Gastrocnemius medialis (tissue), 4 donors: ENCODE measurements around the gene NHLRC4. TPM values are rescaled to one million over a fixed set of nuclear protein-coding genes. Genes with fewer than 3 reads are reported as not detected.

Experiments used
- ATAC-seq, 2 donors: fragments of 150-250 bp; one replicate each; pipeline ENCODE4 v1.9.1; 2016
- DNase-seq, 2 donors: peaks; one replicate each; pipeline ENCODE4 v3.0.0-alpha.2; 2019
- H3K27ac ChIP-seq, 4 donors: fragments of 200-600 bp; sonication (generic); 1 replicate in 1 of 4; 2 replicates in 3 of 4; pipeline ENCODE4 v1.5.1; 2016 to 2018; ENCODE audit warnings: mild to moderate bottlenecking in 2 of 4, moderate library complexity in 1 of 4
- H3K27me3 ChIP-seq, 3 donors: fragments of 200-600 bp; sonication (generic) in 2 of 3; 1 replicate in 1 of 3; 2 replicates in 2 of 3; pipeline versions ENCODE4 v1.5.1 to v1.6.0; 2016 to 2019; ENCODE audit warnings: mild to moderate bottlenecking in 1 of 3, moderate library complexity in 1 of 3
- H3K36me3 ChIP-seq, 2 donors: fragments of 200-600 bp; sonication (generic) in 1 of 2; one replicate each; pipeline ENCODE4 v1.5.1; 2017 to 2018
- H3K4me1 ChIP-seq, 2 donors: fragments of 200-600 bp; sonication (generic) in 1 of 2; one replicate each; pipeline ENCODE4 v1.5.1; 2016 to 2017; ENCODE audit warnings: mild to moderate bottlenecking in 2 of 2
- H3K4me3 ChIP-seq, 4 donors: fragments of 200-600 bp; sonication (generic) in 3 of 4; 1 replicate in 1 of 4; 2 replicates in 3 of 4; pipeline ENCODE4 v1.5.1; 2016 to 2019; ENCODE audit warnings: mild to moderate bottlenecking in 2 of 4
- H3K9me3 ChIP-seq, 3 donors: fragments of 200-600 bp; sonication (generic) in 2 of 3; 1 replicate in 1 of 3; 2 replicates in 2 of 3; pipeline ENCODE4 v1.5.1; 2016 to 2019
- CTCF ChIP-seq, 5 experiments: fragments of 450-650 bp in 3 of 5; fragments of 200-600 bp in 2 of 5; sonication (generic) in 2 of 5; IDR thresholded peaks in 4 of 5; conservative IDR thresholded peaks in 1 of 5; 1 replicate in 4 of 5; 2 replicates in 1 of 5; pipeline ENCODE4 v1.5.1; 2016 to 2019; ENCODE audit warnings: antibody characterized with exemption in 5 of 5, mild to moderate bottlenecking in 3 of 5, moderate library complexity in 3 of 5
- POLR2A ChIP-seq, 2 donors: fragments of 450-650 bp; IDR thresholded peaks; one replicate each; pipeline ENCODE4 v1.6.1; 2017; ENCODE audit warnings: antibody characterized with exemption in 2 of 2, mild to moderate bottlenecking in 2 of 2, moderate library complexity in 2 of 2
- in situ Hi-C, 4 donors: fragments of 200-750 bp; cut with MboI; loops; one replicate each; pipeline versions ENCODE4 v1.15.0 to v1.8.0; 2017; ENCODE audit warnings: low sequenced_read_pairs in 4 of 4
- intact Hi-C: fragments of 100-400 bp; cut with DNase I; formaldehyde crosslinking; loops from one replicate; pipeline ENCODE4 v1.15.1; 2023; ENCODE audit warnings: low total_unique reads
- total RNA-seq, 4 donors: library from RNA; depleted of rRNA; stranded (reverse); fragments of >200 nt; gene quantifications; one replicate each; pipeline versions ENCODE4 v1.1.0 to v1.2.3, GENCODE V29; 2016

Gene NHLRC4
- total RNA-seq, 4 donors from 2014 or later: 0.42 to 0.56 (median 0.48) TPM

- H3K4me1 ChIP-seq: no peaks in the 10 kb centered on the region
- peaks cover 0 to 30% of the 10 kb centered on the region in 2 donors for H3K36me3 ChIP-seq
- H3K9me3 ChIP-seq: no peaks in the 10 kb centered on the region
- peaks cover 4 to 6% (median 6%) of the 10 kb centered on the region in 3 donors for H3K27me3 ChIP-seq
- DNase-seq (no peak), ATAC-seq (no peak)
- intact Hi-C loops: no loop called here
- in situ Hi-C loops: no loop called here
- H3K4me3 ChIP-seq: no peak overlapping the region
- TF ChIP-seq POLR2A (IDR thresholded peaks at IDR 0.05): no peak
- no peak for TF ChIP-seq CTCF (IDR thresholded peaks at IDR 0.05 in 4 of 5, conservative IDR thresholded peaks at IDR 0.05 in 1 of 5)
- no peak overlapping the region for H3K27ac ChIP-seq
Measured at GRCh38 chr16:553601-554296, 13.1 kb upstream of the NHLRC4 start.

DNA sequence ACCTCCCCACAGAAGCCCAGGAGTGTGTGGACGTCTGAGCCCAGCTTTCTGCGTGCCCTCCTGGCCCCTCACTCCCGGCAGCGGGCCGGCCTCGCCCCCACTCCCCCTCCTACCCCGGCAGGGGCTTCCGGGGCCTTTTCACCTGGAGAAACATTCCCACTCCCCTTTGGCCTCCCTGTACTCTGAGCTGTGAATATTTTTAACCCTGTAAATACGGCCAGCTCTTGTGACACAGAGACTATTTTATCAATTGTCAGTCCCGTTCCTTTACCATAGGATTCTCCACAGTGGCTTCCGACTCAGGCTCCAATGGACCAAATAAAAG, 12.5 kb upstream of the NHLRC4 start:
- no peak overlapping the region for H3K27ac ChIP-seq
- H3K36me3 ChIP-seq: peaks cover 0 to 28% of the 10 kb centered on the region in 2 donors
- no peak for TF ChIP-seq POLR2A (IDR thresholded peaks at IDR 0.05)
- no peak for TF ChIP-seq CTCF (IDR thresholded peaks at IDR 0.05 in 4 of 5, conservative IDR thresholded peaks at IDR 0.05 in 1 of 5)
- no peak for DNase-seq
- no peaks in the 10 kb centered on the region for H3K9me3 ChIP-seq
- H3K4me1 ChIP-seq: no peaks in the 10 kb centered on the region
- in situ Hi-C loops: no loop called here
- ATAC-seq: no peak
- no peak overlapping the region for H3K4me3 ChIP-seq
- intact Hi-C loops: no loop called here
- peaks cover 8 to 10% (median 9%) of the 10 kb centered on the region in 3 donors for H3K27me3 ChIP-seq

DNA sequence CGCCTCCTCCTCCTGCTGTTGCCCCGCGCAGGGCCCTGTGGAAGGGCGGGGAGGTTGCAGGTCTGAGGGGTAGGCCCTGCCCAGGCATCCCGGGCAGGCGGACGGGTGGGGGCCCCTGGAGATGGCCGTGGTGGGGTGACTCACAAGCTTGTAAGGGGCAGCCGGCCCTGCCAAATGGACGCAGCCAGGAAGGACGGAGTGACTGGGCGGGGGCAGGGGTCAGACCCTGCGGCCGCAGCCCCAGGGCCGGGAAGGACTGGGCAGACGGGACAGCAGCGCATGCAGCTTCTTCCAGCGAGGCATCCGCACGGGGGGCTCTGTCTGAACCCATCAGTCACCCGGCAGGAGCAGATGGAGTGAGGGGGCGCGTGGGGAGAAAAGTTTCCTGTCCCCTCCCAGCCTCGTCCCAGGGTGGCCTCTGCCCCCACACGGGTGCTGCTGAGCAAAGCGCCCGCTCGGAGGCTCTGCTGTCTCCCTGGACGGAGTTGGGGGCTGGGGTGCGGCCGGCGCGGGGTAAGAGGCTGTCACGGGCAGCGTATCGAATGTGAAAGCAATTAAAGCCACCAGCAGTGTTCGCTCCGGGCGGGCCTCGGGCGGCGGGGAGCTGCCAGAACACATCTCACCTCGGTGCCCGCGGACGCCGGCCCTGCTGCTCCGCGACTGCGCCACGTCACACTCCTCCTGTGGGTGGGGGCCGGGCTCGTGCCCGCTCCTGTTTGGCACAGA, 12.0 kb upstream of the NHLRC4 start:
- intact Hi-C loops: no loop called here
- TF ChIP-seq CTCF (IDR thresholded peaks at IDR 0.05 in 4 of 5, conservative IDR thresholded peaks at IDR 0.05 in 1 of 5) (no peak), POLR2A (IDR thresholded peaks at IDR 0.05) (no peak)
- no peak overlapping the region for H3K4me3 ChIP-seq

GRCh38 chr16:555528-556473, 11.0 kb upstream of the NHLRC4 start:
- Histone ChIP-seq H3K36me3 (peaks cover 0 to 19% of the 10 kb centered on the region in 2 donors), H3K27ac (no peak overlapping the region), H3K4me1 (no peaks in the 10 kb centered on the region), H3K9me3 (no peaks in the 10 kb centered on the region), H3K4me3 (no peak overlapping the region), H3K27me3 (peaks cover 12 to 18% (median 17%) of the 10 kb centered on the region in 3 donors)
- ATAC-seq (no peak), DNase-seq (no peak)
- intact Hi-C loops: no loop called here
- in situ Hi-C loops: no loop called here
- no peak for TF ChIP-seq CTCF (IDR thresholded peaks at IDR 0.05 in 4 of 5, conservative IDR thresholded peaks at IDR 0.05 in 1 of 5)
- TF ChIP-seq POLR2A (IDR thresholded peaks at IDR 0.05): no peak

More for the DNA sequence above, 12.0 kb upstream of the NHLRC4 start:
- Histone ChIP-seq H3K27ac (no peak overlapping the region), H3K27me3 (peaks cover 12 to 16% (median 14%) of the 10 kb centered on the region in 3 donors), H3K36me3 (peaks cover 0 to 25% of the 10 kb centered on the region in 2 donors), H3K4me1 (no peaks in the 10 kb centered on the region), H3K9me3 (no peaks in the 10 kb centered on the region)
- in situ Hi-C loops: no loop called here
- DNase-seq: no peak
- ATAC-seq: no peak
